ENCODE data around the gene DYNC2H1. TPM values are rescaled to one million over a fixed set of nuclear protein-coding genes. Genes with fewer than 3 reads are reported as not detected.

Gene DYNC2H1
- total RNA-seq, 1 donor from 2014 or later, result 18.6 TPM

DNA sequence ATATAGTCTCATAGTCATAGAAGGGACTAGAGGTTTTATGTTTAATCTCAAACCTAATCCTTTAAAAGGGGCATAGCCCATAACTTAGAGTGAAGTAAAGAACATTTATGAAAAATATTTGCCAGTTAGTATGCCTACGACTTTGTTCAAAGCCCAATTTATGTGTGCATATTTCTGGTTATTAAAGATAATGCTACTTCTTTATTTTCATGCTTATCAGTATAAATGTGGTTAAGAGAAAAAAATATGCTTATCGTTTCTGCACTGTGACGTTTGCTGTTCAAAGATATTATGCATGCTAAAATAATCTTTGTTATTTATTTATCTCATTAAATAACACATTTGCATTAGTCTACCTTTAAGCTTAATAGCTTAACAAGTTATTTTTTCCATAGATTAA, 343.9 kb downstream of the DYNC2H1 start:
- no peak for DNase-seq (ENCODE audit: low spot score, unreplicated experiment)
- H3K27me3 Mint-ChIP-seq, result no peaks in the 10 kb centered on the region
- no peak overlapping the region for H3K4me3 Mint-ChIP-seq (ENCODE audit: low read depth)
- H3K9me3 Mint-ChIP-seq (ENCODE audit: low read depth), result no peaks in the 10 kb centered on the region
- peaks cover 2% of the 10 kb centered on the region for H3K4me1 Mint-ChIP-seq (ENCODE audit: low read depth)
- no peak overlapping the region for H3K27ac Mint-ChIP-seq
- TF ChIP-seq, protein P1, sequence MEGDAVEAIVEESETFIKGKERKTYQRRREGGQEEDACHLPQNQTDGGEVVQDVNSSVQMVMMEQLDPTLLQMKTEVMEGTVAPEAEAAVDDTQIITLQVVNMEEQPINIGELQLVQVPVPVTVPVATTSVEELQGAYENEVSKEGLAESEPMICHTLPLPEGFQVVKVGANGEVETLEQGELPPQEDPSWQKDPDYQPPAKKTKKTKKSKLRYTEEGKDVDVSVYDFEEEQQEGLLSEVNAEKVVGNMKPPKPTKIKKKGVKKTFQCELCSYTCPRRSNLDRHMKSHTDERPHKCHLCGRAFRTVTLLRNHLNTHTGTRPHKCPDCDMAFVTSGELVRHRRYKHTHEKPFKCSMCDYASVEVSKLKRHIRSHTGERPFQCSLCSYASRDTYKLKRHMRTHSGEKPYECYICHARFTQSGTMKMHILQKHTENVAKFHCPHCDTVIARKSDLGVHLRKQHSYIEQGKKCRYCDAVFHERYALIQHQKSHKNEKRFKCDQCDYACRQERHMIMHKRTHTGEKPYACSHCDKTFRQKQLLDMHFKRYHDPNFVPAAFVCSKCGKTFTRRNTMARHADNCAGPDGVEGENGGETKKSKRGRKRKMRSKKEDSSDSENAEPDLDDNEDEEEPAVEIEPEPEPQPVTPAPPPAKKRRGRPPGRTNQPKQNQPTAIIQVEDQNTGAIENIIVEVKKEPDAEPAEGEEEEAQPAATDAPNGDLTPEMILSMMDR (IDR thresholded peaks at IDR 0.05; ENCODE audit: unreplicated experiment), result no peak
- H3K36me3 Mint-ChIP-seq (ENCODE audit: insufficient read depth), result no peaks in the 10 kb centered on the region

- Mint-ChIP-seq H3K27me3 (no peaks in the 10 kb centered on the region), H3K9me3 (ENCODE audit: low read depth) (no peaks in the 10 kb centered on the region), H3K36me3 (ENCODE audit: insufficient read depth) (no peaks in the 10 kb centered on the region)
Observed at GRCh38 chr11:103453915-103454709, 344.9 kb downstream of the DYNC2H1 start.

GRCh38 chr11:103464420-103464819, 355.2 kb downstream of the DYNC2H1 start:
- no peaks in the 10 kb centered on the region for H3K9me3 Mint-ChIP-seq (ENCODE audit: low read depth)
- TF ChIP-seq, protein P1 (IDR thresholded peaks at IDR 0.05; ENCODE audit: unreplicated experiment), result no peak
- no peak overlapping the region for H3K27ac Mint-ChIP-seq
- no peaks in the 10 kb centered on the region for H3K4me1 Mint-ChIP-seq (ENCODE audit: low read depth)
- no peaks in the 10 kb centered on the region for H3K36me3 Mint-ChIP-seq (ENCODE audit: insufficient read depth)
- no peak for DNase-seq (ENCODE audit: low spot score, unreplicated experiment)
- no peak overlapping the region for H3K4me3 Mint-ChIP-seq (ENCODE audit: low read depth)
- H3K27me3 Mint-ChIP-seq, result no peaks in the 10 kb centered on the region

More at GRCh38 chr11:103453915-103454709, 344.9 kb downstream of the DYNC2H1 start:
- TF ChIP-seq, protein P1 (IDR thresholded peaks at IDR 0.05; ENCODE audit: unreplicated experiment), result no peak
- Mint-ChIP-seq H3K4me1 (ENCODE audit: low read depth) (peaks cover under 1% of the 10 kb centered on the region), H3K27ac (no peak overlapping the region), H3K4me3 (ENCODE audit: low read depth) (no peak overlapping the region)
- DNase-seq (ENCODE audit: low spot score, unreplicated experiment), result no peak

GRCh38 chr11:103465555-103466140, 356.4 kb downstream of the DYNC2H1 start:
- no peaks in the 10 kb centered on the region for H3K4me1 Mint-ChIP-seq (ENCODE audit: low read depth)
- no peak overlapping the region for H3K27ac Mint-ChIP-seq
- no peaks in the 10 kb centered on the region for H3K9me3 Mint-ChIP-seq (ENCODE audit: low read depth)
- TF ChIP-seq, protein P1 (IDR thresholded peaks at IDR 0.05; ENCODE audit: unreplicated experiment), result no peak
- no peak overlapping the region for H3K4me3 Mint-ChIP-seq (ENCODE audit: low read depth)
- DNase-seq (ENCODE audit: low spot score, unreplicated experiment), result no peak
- H3K36me3 Mint-ChIP-seq (ENCODE audit: insufficient read depth), result no peaks in the 10 kb centered on the region
- H3K27me3 Mint-ChIP-seq, result no peaks in the 10 kb centered on the region

DNA sequence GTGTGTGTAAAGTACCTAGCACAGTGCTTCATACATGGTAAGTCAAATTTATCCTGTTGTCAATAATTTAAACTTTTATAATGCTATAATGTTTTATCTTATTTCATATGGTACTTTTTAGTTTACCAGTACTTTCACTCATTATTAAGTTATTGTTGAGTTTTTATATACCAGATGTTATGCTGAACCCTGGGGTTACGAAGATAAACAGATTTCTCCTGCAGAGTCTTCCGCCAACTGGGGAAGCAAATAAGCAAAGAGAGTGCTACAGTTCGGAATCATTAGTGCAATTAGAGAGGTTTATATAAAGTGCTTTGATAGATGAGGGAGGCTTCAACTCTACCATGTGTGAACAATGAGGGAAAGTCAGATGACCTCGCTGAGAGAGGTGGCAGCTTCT, 362.3 kb downstream of the DYNC2H1 start:
- no peak for DNase-seq (ENCODE audit: low spot score, unreplicated experiment)
- no peaks in the 10 kb centered on the region for H3K27me3 Mint-ChIP-seq
- peaks cover 1% of the 10 kb centered on the region for H3K36me3 Mint-ChIP-seq (ENCODE audit: insufficient read depth)
- no peak overlapping the region for H3K27ac Mint-ChIP-seq
- H3K4me1 Mint-ChIP-seq (ENCODE audit: low read depth), result no peaks in the 10 kb centered on the region
- TF ChIP-seq, protein P1 (IDR thresholded peaks at IDR 0.05; ENCODE audit: unreplicated experiment), result no peak
- H3K4me3 Mint-ChIP-seq (ENCODE audit: low read depth), result no peak overlapping the region
- H3K9me3 Mint-ChIP-seq (ENCODE audit: low read depth), result peaks cover 3% of the 10 kb centered on the region

All from progenitor cell of endocrine pancreas (in vitro differentiated cells).